ENCODE data around the gene TMEM74B.

The TMEM74B gene

DNA sequence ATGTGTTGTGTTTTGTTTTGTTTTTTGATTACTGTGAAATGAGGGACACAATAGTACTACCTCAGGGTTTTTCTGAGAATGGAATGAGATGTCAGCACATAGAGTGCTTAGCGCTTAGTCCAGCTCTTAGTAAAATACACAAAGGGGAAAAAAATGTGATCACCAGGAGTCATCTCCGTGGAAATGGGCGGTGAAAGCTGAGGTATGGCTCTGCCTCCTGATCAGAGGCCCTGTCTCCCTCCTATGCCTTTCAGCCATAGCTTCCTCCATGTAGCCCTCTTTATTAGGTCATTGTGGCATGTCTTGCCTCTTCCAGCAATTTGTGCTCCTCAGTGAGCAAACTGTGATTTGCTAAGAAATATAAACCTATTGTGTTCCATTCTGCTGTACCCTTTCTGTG, 53.4 kb downstream of the TMEM74B start:
- DNase-seq, result no peak

DNA sequence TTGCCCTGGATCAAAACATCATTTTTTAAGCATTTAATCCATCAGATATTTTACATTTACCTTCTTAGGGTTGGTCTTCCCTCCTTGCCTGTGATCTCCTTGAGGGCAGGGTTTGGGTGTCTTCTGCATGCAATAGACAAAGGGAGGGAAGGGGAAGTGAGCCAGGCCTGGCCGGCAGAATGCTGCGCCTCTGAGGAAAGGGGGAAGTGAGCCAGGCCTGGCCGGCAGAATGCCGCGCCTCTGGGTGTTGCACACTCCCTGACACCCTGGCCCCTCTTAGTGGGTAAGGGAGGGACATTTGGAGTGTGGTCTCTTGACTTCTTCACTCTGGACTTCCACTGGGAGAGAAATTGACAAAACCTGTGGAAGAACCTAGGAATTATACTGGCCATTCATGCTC, 53.9 kb downstream of the TMEM74B start:
- DNase-seq, result no peak

Data from stimulated activated naive CD4-positive, alpha-beta T cell treated with Interleukin-2 at 50 U/mL for 16 hours (primary cell).